HL-60/S4 treated with phorbol 12-myristate 13-acetate at 8.2 ng/mL for 4 days and 3 days (cell line): Measurements from ENCODE around the gene NUP107.

Experiments
- in situ Hi-C: fragments of 300-500 bp; cut with MboI; formaldehyde crosslinking; loops from 2 replicates; pipeline ENCODE4 v1.15.0; 2022; ENCODE audit warnings: low sequenced_read_pairs

The NUP107 gene

DNA sequence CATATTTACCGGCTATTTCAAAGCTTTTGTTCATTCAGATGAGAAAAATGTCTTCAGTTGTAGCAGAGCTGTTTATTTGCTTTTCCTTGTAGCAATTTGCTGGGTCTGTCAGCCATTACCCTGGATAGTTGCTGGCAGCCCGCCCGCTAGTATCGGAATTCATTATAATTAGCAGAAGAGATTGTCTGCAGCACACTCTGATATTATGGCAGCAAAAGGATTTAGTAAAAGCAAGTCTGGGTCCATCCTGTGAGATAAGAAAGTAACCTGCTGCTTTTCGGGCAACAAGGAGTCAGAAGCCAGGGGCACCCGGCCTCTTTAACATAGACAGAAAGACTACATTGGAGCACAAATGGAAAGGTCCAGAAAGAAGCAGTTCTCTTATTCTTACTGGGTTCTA is 53.1 kb downstream of the NUP107 start:
- in situ Hi-C loops: no loop called here

DNA sequence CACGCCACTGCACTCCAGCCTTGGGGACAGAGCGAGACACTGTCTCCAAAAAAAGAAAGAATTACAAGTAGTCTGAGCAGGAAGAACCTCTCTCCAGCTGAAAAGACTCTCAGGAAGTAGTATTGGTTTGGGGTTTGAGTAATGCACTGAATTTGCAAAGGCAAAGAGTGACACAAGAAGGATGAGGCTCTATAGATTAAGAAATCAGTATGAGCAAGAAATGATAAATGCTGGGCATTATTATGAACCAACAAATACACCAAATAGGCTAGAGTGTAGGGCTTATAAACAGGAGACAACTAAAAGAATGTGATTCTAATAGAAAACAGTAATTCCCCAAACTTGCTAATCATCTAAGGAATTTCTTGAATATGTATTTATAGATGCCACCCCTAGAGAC is 56.6 kb downstream of the NUP107 start:
- in situ Hi-C loops: no loop called here

DNA sequence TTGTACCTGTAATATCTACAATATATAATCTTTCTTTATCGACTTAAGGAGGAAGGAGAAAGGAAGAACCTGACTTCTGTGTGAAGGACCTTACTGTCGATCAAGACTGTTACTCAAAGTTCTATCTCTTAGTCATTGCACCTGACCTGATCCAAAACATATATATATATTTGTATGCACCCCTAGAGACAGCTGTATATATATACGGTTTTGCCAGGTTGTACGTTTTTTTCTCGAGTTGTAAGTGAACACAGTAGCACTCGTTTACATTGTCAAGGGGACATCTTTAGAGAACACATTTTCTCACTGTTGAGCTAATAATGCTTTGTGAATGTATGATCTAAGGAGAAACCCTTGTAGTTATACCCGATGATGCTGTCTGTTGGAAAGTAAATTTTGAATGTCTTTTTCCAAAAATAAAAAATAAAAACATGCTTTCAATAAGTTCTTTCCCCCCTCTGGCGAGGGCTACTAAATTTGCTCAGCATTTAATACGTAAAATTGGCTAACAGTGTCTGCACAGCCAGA is 58.7 kb downstream of the NUP107 start:
- in situ Hi-C loops: no loop called here

DNA sequence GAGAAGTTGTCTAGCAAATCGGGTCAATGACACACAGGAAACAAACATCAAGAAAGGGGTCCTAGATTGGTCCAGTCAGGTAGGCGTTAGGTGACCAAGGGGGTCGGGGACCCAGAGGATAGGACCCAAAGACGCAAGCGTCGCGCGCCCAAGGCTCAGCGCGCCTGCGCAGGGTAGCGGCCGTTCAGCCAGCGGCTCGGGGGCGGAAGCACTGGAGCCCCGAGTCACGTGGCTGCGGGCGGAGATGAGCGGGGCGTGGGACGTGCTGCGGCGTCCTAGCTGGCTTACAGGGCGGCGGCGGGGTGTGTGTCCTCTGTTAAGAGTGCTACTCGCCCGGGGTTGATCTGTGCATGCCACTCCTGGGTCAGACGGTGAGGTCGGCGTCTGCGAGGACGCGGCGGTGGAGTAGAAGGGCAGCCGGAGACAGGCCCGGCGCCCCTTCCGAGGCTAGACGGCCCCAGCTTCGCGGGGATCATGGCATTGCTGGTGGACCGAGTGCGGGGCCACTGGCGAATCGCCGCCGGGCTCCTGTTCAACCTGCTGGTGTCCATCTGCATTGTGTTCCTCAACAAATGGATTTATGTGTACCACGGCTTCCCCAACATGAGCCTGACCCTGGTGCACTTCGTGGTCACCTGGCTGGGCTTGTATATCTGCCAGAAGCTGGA is 59.3 kb downstream of the NUP107 start, which contains the start of gene SLC35E3:
Gene SLC35E3 (plus strand): TSS at position 273 of the 668 bp plus-strand sequence. CDS start 202 bp downstream, at position 475.
- in situ Hi-C loops: no loop called here

DNA sequence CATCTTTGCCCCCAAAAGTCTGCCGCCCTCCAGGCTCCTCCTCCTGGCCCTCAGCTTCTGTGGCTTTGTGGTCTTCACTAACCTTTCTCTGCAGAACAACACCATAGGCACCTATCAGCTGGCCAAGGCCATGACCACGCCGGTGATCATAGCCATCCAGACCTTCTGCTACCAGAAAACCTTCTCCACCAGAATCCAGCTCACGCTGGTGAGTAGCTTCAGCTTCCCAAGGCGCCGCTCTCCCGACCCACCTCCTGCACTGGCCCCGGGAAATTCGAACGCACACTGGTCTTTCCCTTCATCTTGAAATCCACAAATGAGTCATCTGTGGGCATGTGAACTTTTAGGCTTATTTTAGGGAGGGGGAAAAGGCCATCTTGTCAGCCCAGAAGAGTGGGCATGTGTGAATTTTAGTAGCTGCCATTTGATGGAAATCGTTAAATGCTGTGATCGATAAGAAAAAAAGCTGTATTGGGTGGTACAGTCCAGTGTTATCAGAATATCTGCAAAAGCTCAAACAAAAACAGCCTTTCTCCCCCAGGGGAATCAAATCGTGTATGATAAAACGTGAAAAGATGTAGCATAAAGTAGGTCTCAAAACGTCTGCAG is 59.9 kb downstream of the NUP107 start:
- in situ Hi-C loops: no loop called here

DNA sequence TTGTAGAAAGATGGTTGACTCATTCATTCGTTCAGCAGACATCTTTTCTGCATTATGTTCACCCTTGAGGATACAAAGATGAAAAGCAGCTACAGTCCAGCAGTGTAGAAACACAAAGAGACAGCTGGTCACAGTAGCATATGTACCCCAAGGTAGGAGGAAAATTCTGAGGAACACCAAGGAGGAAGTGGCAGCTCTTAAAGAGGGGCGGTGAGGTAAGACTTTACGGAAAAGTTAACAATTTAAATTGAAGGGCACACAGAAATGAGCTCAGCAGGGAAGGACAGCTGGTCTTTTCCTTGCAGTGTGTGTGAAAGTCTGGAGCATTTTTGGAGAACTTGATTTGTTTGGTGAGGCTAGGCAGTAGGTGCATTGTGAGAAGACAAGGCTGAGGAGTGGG is 62.7 kb downstream of the NUP107 start:
- in situ Hi-C loops: no loop called here

DNA sequence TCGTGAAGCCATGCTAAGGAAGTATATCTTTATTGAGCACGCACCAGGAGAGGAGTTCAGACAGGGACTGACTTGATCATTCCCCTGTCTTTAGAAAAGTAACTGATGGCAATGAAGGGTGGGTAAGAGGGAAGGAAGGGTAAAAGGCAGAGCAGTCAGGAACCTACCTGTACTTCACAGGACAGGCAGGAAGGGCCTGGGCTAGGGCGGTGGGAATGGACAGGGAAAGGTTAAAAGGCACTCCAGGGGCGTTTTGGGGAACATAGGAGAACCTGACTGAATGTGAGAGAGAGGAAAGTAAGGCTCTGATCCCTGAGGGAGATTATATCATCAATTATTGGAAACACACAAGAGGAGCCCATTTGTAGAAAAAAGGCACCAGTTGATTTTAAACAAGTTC is 63.1 kb downstream of the NUP107 start:
- in situ Hi-C loops: no loop called here

DNA sequence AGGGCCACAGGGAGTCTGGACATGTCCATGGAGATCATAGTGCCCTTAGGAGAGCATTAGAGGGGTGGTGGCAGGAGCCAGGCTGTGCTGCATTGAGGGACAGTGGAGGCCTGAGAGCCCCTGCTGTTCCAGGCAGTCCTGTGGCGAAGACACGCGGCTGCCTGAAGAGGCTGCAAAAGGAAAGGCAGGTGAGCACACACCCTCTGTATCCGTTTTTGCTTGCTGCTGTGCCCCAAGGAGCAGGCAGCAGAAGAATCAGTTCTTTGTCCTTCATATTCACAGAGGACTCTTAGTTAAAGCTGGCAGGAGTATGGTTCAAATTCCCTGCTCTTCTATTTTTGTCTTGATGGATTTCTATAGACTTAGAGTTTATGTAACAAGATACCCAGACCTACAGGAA is 63.7 kb downstream of the NUP107 start:
- in situ Hi-C loops: no loop called here

DNA sequence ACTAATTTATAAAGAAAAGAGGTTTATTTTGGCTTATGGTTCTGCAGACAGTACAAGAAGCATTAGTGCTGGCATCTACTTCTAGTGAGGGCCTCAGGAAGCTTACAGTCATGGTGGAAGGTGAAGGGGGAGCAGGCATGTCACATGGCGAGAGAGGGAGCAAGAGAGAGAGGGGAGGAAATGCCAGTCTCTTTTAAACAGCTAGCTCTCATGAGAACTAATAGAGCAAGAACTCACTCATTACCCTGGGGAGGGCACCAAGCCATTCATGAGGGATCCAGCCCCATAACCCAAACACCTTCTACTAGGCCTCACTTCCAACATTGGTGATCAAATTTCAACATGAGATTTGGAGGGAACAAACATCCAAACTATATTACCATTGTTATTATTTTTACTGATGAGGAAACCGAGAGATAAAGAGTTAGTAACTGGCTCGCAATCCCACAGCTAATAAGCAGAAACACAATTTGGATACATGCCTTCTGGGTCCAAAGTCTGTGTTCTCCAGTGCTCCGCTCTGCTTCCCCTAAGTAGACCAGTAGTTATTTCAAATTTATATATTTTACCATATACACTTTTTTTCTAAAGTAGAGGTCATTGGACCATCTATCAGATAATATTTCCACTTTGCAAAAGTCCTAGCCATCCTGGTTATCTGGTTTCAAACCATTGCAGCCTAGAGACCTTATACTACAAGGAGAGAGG is 68.9 kb downstream of the NUP107 start:
- in situ Hi-C loops: no loop called here

DNA sequence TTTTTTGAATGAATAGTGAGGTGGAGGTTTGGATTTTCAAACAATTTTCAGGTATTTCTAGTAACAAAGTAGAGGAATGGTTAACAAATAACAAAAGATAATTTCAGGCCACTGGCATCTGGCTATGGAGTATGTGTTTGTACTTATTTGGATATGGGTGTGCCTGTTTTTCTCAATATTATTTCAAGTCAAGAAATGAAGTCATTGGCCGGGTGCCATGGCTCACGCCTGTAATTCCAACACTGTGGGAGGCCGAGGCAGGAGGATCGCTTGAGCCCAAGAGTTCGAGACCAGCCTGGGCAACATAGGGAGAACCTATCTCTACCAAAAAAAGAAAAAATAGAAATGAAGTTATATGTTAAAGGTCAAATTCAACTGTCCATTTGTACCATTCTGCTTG is 73.1 kb downstream of the NUP107 start:
- in situ Hi-C loops: no loop called here

DNA sequence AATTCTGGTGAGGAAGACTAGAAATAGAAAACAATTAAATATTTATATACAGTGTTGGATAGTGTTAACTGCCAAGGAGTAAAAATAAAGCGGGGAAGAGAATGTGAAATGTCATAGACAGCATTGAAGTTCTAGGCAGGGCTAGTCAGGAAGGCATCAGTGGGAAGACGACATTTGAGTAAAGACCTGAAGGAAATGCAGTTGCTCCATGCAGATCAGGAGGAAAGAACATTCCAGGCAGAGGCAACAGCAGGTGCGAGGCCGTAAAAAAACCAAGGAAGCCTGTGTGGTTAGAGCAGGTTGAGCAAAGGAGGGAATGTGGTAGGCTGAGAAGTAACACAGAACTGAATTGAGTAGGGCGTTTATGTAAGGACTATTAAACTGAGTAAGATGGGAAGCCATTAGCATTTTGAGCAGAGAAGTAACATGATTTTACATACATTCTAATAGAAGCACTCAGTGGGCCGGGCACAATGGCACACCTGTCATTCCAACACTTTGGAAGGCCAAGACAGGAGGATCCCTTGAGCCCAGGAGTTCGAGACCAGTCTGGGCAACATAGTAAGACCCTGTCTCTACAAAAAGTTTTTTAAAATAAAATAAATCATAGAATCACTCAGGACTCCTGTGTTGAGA is 74.1 kb downstream of the NUP107 start:
- in situ Hi-C loops: no loop called here

DNA sequence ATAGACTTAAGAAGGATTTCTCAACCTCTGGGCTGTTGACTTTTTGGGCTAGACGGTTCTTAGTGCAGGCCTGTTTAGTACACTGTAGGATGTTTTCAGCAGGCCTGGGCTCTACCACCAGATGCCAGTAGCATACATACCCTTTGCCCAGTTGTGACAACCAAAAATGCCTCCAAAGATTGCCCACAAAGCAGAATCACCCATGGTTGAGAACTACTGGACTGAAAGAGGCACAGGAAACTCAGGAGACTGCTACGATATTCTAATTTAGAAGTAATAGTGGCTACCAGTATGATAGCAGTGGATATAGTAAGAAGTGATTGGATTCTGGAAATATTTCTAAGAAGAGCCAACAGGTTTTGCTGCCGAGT is 74.6 kb downstream of the NUP107 start:
- in situ Hi-C loops: no loop called here

DNA sequence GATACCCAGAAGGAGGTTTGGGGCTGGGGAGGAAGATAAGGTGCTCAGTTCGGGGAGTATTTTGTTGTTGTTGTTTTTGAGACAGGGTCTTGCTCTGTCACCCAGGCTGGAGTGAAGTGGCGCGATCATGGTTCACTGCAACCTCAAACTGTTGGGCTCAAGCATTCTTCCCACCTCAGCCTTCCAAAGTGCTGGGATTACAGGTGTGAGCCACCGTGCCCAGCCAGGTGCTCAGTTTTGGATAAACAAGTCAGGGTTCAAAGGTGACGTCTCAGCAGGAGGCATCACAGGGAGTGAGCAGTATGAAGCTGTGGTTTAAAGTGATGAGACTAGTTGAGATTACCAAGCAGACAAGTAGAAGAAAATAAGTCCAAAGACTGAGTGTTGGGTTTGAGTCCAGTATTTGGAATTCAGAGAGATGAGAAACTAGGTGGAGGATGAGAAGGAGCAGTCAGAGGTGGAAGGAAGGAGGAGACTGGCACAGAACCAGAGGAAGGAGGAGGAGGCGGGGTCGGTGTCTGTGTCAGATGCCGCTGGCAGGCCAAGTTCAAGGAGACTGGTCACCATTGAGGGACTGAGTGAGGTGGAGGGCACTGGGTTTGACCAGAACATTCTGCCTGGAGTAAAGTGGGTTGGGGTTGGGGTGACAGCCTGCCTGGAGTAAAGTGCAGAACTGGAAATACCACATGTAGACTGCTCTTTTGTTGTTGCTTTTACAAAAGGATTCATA is 75.3 kb downstream of the NUP107 start:
- in situ Hi-C loops: no loop called here

DNA sequence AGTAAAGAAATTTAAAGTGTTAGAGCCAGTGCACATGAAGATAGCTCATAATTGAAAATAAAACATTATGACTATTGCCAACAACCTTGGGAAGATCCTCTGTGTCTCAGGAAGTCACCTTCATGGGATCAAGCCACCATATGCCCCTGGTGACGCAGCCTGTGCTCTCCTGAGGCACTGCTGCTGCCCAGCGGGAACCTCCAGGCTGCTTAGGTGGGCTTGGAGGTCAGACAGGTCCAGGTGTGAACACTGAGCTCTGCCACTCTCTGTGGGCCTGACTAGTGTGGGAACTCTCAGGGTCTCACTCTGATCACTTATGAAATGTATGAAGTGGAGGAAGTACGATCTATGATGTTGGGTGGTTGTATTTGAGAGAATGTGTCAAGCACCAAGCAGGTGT is 75.9 kb downstream of the NUP107 start:
- in situ Hi-C loops: no loop called here

DNA sequence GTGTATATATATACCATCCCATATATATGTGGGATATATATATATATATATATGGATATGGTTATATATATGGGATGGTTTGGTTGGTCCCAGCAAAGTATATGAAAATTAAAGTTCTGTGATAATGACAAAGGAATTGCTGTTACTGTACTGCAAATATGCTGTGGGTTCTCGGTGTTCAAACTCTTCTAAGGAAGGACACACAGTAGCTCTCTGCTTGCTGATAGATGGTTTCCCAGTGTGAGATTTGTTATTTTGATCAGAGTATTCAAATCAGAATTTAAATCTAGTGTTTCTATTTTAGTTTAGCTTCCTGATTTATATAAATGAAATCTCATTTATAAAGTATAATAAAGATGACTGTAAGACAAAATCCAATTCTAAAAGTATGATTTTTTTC is 78.9 kb downstream of the NUP107 start:
- in situ Hi-C loops: no loop called here

DNA sequence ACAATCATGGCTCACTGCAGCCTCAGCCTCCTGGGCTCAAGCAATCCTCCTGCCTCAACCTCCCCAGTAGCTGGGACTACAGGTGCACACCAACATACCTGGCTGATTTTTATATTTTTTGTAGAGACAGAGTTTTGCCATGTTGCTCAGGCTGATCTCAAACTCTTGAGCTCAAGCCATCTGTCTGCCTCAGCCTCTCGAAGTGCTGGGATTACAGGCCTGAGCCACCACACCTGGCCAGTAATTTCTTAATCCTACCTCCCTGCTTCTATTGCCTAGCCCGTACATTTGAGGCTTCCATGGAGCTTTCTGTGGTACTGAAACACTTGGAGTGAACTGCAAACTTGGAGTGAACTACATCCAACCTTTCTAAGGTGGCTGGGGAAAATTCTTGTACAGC is 79.9 kb downstream of the NUP107 start:
- in situ Hi-C loops: no loop called here

DNA sequence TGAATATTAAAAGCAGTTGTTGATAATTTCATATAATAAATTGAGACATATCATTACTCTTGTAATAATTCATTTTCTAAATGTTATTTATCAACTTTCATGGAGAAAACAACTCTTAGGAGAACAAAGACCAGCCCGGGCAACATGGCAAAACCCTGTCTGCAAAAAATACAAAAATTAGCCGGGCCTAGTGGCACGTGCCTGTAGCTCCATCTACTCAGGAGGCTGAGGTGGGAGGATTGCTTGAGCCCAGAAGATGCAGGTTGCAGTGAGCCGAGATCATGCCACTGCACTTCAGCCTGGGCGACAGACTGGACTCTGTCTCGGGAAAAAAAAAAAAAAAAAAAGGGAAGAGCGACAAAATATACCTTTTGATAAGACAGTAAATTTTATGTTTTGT is 80.4 kb downstream of the NUP107 start:
- in situ Hi-C loops: no loop called here

DNA sequence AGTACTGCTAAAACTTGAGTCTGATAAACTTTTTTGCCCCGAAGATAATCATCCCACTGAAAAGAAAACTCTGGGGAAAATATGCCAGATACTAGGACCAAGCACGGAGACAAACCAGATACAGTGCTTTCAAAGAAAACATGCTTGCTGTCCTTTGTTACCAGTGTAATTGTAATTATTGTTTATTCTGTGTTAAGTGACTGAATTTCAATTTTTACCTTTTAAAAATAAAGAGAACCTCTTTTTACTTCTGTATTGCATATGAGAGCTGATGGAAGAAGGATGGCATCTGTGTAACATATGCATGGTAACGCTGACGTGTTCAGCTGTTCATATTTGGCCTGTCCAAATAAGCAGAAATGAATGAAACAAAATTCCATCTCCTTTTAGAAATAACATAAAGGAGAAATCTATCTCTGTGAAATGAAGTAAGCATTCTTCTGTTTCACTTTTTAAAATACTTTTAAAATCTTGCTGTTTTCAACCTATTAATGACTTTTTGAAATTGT is 81.7 kb downstream of the NUP107 start:
- in situ Hi-C loops: no loop called here

DNA sequence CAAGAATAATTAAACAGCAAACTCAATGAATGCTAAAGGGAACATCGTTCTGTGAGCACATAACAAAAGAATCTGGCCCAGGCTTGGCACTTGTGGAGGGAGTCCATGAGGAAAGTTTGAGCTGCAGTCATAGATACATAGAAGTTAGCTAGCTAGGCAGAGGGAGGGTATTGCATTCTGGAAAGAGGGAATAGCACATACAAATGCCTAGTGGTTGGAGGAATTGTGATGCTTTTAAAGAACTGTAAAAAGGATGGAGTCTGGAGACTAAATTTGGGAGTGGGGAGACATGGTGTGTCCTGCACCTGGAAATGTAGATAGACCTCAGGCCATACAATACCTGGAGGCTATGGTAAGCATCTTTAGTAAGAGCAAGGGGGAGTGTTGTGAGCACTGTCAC is 83.2 kb downstream of the NUP107 start:
- in situ Hi-C loops: no loop called here

DNA sequence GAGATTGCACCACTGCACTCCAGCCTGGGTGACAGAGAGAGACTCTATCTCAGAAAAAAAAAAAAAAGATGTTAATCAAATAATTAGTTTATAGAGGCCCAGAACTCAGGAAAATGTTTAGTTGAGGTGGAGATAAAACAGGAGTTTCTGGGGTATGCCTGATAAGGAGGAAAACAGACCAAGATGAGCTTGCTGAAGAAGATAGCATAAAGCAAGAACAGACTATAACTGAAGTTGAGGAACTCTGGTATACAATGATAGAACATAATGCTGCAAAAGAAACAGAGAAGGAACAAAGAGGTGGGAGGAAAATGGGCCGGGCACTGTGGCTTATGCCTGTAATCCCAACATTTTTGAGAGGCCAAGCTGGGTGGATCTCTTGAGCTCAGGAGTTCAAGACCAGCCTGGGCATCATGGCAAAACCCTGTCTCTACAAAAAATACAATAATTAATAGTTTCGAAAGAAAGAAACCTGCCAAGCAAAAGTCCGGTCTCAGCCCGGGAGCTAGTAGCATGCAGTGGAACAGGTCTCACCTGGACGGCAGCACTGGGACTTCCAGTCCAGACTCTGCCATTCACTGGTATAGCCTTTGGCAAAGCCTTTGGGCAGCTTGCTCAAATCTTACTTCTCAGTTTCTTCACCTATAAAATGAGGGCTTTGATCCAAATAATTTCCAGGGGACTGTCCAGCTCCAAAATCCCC is 84.6 kb downstream of the NUP107 start:
- in situ Hi-C loops: no loop called here
